C4-2B (cell line): ENCODE results near the gene AGPAT3.

ENCODE experiments used
- H3K27ac ChIP-seq: fragments of 450-650 bp; 2 replicates; pipeline ENCODE4 v1.5.1; 2017
- ZFX ChIP-seq: fragments of 450-650 bp; IDR thresholded peaks from 2 replicates; pipeline ENCODE4 v1.6.1; 2017
- TF ChIP-seq, protein P1 (sequence below): fragments of 450-650 bp; conservative IDR thresholded peaks from 2 replicates; pipeline ENCODE4 v1.5.1; 2017; ENCODE audit warnings: mild to moderate bottlenecking

AGPAT3 gene

GRCh38 chr21:43994085-43994484 lies 129.1 kb downstream of the AGPAT3 start:
- no peak overlapping the region for H3K27ac ChIP-seq
- TF ChIP-seq ZFX: no peak

- TF ChIP-seq, protein P1, sequence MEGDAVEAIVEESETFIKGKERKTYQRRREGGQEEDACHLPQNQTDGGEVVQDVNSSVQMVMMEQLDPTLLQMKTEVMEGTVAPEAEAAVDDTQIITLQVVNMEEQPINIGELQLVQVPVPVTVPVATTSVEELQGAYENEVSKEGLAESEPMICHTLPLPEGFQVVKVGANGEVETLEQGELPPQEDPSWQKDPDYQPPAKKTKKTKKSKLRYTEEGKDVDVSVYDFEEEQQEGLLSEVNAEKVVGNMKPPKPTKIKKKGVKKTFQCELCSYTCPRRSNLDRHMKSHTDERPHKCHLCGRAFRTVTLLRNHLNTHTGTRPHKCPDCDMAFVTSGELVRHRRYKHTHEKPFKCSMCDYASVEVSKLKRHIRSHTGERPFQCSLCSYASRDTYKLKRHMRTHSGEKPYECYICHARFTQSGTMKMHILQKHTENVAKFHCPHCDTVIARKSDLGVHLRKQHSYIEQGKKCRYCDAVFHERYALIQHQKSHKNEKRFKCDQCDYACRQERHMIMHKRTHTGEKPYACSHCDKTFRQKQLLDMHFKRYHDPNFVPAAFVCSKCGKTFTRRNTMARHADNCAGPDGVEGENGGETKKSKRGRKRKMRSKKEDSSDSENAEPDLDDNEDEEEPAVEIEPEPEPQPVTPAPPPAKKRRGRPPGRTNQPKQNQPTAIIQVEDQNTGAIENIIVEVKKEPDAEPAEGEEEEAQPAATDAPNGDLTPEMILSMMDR: no peak
- TF ChIP-seq ZFX: no peak
- H3K27ac ChIP-seq: no peak overlapping the region
These were observed 129.6 kb downstream of the AGPAT3 start for GRCh38 chr21:43994646-43995045.

DNA sequence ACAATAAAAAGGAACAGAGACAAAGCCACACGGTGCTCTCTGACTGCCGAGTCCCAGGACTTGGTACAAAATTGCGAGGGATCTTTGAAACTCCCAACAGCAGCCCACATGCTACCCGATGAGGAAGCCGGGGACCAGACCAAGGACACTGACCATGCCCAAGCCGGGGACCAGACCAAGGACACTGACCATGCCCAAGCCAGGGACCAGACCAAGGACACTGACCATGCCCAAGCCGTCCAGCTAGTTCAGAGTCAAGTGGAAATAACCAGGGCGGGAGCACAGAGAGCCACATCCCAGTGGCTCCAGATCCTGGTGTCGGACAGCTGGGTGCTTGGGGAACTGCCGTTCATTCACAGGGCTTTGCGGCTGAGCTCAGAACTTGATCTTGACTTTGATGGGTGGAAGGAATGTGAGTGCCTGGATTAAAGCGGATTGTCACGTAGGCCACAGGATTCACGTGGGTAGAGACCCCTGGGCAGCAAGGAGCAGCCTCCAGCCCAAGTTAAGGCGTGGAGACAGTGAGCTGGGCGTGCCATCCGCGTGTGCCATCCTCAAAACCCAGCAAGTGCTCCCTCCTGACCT lies 130.6 kb downstream of the AGPAT3 start:
- no peak for TF ChIP-seq ZFX
- TF ChIP-seq, protein P1: no peak

DNA sequence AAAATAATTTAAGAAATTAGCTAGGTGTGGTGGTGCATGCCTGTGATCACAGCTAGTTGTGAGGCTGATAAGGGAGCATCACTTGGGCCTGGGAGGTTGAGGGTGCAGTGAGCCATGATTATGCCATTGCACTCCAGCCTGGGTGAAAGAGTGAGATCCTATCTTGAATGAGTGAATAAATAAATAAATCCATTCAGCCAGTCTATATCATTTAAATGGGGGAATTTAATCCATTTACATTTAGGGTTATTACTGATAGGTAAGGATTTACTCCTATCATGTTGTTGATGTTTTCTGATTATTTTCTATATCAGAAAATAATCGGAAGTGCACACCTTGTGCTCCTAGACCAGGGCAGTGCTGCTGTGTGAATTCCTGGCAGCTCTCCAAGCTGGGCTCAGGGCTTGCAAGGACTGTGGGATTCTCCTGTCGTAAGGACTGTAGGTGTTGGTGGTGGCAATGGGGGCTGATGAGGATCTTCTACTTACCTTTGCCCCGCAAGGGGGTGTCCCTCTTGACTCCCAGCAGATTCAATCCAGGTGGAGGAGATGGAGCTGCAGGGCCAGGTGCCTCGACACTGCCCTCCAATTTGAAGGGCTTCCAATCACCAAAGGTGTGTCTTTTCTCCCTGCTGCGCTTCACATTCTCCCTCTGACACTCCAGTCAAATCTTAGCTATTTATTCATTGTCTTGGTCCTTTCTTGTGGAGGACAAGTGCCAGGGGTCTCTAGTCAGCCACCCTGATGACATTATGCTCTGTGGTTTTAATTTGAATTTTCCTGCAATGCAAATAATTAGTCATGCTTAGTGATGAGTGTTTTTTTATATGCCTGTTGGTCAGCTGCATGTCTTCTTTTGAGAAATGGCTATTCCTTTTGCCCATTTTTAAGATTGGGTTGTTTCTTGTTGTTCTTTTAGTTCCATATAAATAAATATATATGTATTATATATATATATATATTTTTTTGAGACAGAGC lies 133.0 kb downstream of the AGPAT3 start:
- TF ChIP-seq, protein P1: no peak
- no peak for TF ChIP-seq ZFX
- no peak overlapping the region for H3K27ac ChIP-seq

More for the DNA sequence above, 130.6 kb downstream of the AGPAT3 start:
- no peak overlapping the region for H3K27ac ChIP-seq

DNA sequence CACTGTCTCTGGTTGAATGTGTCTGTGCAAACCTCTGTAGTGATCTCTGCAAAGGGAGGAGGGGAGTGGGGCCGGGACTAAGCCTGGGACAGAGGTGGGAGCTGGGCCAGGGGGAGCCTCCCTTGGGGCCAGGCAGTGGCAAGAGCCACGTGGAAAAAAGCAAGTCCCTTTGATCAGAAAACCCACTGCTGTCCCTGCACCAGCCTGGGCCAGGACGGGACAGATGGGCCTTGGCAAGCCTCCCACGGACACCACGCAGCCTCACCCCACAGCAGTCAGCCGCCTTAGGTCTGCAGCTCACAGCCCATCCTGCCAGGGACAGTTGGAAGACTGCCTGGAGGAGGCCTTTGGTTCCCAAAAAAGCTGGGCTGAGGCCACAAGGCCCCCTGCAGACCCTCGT lies 135.3 kb downstream of the AGPAT3 start:
- H3K27ac ChIP-seq: no peak overlapping the region
- TF ChIP-seq, protein P1: no peak
- no peak for TF ChIP-seq ZFX

GRCh38 chr21:44002511-44002910 lies 137.5 kb downstream of the AGPAT3 start:
- H3K27ac ChIP-seq: no peak overlapping the region
- TF ChIP-seq ZFX: no peak
- TF ChIP-seq, protein P1: no peak

DNA sequence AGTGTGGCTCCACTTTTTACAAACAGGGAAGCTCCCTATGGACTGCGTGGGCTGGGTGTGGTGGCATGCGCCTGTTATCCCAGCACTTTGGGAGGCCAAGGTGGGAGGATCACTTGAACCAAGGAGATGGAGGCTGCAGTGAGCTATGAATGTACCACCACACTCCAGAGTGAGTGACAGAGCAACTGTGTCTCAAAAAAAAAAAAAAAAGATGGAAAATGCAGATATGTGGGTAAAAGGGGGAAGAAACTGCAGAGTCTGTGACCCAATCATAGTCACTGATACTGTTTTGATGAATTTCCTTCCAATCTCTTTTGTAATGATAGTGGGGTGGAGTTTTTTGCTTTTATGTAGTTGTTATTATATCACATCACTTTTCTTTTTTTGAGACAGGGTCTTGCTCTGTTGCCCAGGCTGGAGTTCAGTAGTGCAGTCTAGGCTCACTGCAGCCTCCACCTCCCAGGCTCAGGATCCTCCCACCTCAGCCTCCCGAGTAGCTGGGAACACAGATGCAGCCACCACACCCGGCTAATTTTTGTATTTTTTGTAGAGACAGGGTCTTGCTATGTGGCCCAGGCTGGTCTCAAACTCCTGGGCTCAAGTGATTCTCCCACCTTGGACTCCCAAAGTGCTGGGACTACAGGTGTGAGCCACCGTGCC lies 138.4 kb downstream of the AGPAT3 start:
- TF ChIP-seq ZFX: no peak
- TF ChIP-seq, protein P1: no peak

More for the DNA sequence above, 138.4 kb downstream of the AGPAT3 start:
- H3K27ac ChIP-seq: no peak overlapping the region
